SIG-M5 (cell line): Measurements from ENCODE around the gene BIRC5.
"Not testable (repeated sequence)": the region's sequence is repeated elsewhere in the genome, so short reads cannot be mapped to it uniquely, and the experiment has no call there.

Experiments used
- DNase-seq: peaks from one replicate; lab custom pipeline; 2025; lab: John Stamatoyannopoulos, UW

BIRC5 gene

GRCh38 chr17:78240012-78240655, 26.1 kb downstream of the BIRC5 start:
- DNase-seq = no peak

GRCh38 chr17:78240839-78241238, 26.8 kb downstream of the BIRC5 start:
- DNase-seq = no peak

GRCh38 chr17:78241277-78242023, 27.4 kb downstream of the BIRC5 start:
- DNase-seq = no peak

GRCh38 chr17:78242024-78242742, 28.1 kb downstream of the BIRC5 start:
- peak; percentile 76 for DNase-seq

GRCh38 chr17:78247304-78247703, 33.3 kb downstream of the BIRC5 start:
- DNase-seq = no peak

- DNase-seq = no peak
Measured at GRCh38 chr17:78248051-78248914, 34.2 kb downstream of the BIRC5 start.

GRCh38 chr17:78249074-78249817, 35.2 kb downstream of the BIRC5 start:
- no peak for DNase-seq

- DNase-seq = no peak
Measured at GRCh38 chr17:78249818-78250806, 36.1 kb downstream of the BIRC5 start.

GRCh38 chr17:78250891-78251772, 37.1 kb downstream of the BIRC5 start:
- peak; percentile 23 for DNase-seq

GRCh38 chr17:78251773-78252103, 37.7 kb downstream of the BIRC5 start:
- DNase-seq = no peak

- no peak for DNase-seq
Measured at GRCh38 chr17:78252111-78252634, 38.1 kb downstream of the BIRC5 start.

- DNase-seq = no peak
Measured at GRCh38 chr17:78252701-78253635, 38.9 kb downstream of the BIRC5 start.

- DNase-seq = not testable (repeated sequence)
Measured at GRCh38 chr17:78253636-78253945, 39.5 kb downstream of the BIRC5 start.

GRCh38 chr17:78253946-78254672, 40.1 kb downstream of the BIRC5 start:
- DNase-seq = no peak

- no peak for DNase-seq
Measured at GRCh38 chr17:78255029-78255656, 41.1 kb downstream of the BIRC5 start.

- no peak for DNase-seq
Measured at GRCh38 chr17:78255953-78256706, 42.1 kb downstream of the BIRC5 start.
